ENCODE results near the gene SMPD3. TPM values are rescaled to one million over a fixed set of nuclear protein-coding genes. Genes with fewer than 3 reads are reported as not detected.

The SMPD3 gene
- total RNA-seq, 4 donors from 2014 or later: 19.0 to 353 (median 206) TPM

DNA sequence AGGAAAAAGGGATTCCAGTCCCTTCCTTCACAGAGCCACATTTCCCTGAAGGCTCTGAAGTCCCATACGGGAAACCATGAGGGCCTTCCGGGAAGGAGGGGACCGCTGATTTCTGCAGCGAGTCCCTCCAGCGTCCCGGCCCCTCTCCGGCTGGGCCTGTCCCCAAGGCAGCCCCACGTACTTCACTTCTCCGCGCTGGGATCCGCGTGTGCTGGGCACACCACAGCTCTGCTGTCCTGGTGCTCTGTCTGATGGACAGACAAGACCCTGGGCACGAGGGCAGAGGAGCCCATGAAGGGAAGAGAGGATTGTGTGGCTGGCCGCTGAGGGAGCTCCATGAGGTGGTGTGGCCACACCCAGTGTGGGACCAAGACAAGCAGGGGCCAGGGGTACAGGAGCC lies 80.4 kb downstream of the SMPD3 start:
- H3K4me1 ChIP-seq: peaks cover 0 to 27% (median 14%) of the 10 kb centered on the region in 4 donors
- H3K36me3 ChIP-seq: peaks cover 0 to 74% (median 0%) of the 10 kb centered on the region in 3 donors
- TF ChIP-seq POLR2A (IDR thresholded peaks at IDR 0.05): no peak
- TF ChIP-seq, protein P1, sequence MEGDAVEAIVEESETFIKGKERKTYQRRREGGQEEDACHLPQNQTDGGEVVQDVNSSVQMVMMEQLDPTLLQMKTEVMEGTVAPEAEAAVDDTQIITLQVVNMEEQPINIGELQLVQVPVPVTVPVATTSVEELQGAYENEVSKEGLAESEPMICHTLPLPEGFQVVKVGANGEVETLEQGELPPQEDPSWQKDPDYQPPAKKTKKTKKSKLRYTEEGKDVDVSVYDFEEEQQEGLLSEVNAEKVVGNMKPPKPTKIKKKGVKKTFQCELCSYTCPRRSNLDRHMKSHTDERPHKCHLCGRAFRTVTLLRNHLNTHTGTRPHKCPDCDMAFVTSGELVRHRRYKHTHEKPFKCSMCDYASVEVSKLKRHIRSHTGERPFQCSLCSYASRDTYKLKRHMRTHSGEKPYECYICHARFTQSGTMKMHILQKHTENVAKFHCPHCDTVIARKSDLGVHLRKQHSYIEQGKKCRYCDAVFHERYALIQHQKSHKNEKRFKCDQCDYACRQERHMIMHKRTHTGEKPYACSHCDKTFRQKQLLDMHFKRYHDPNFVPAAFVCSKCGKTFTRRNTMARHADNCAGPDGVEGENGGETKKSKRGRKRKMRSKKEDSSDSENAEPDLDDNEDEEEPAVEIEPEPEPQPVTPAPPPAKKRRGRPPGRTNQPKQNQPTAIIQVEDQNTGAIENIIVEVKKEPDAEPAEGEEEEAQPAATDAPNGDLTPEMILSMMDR (IDR thresholded peaks at IDR 0.05): no peak
- no peak for DNase-seq
- no peak overlapping the region for H3K27ac ChIP-seq
- H3K9me3 ChIP-seq: no peaks in the 10 kb centered on the region
- H3K27me3 ChIP-seq: no peaks in the 10 kb centered on the region
- H3K4me3 ChIP-seq: no peak overlapping the region

DNA sequence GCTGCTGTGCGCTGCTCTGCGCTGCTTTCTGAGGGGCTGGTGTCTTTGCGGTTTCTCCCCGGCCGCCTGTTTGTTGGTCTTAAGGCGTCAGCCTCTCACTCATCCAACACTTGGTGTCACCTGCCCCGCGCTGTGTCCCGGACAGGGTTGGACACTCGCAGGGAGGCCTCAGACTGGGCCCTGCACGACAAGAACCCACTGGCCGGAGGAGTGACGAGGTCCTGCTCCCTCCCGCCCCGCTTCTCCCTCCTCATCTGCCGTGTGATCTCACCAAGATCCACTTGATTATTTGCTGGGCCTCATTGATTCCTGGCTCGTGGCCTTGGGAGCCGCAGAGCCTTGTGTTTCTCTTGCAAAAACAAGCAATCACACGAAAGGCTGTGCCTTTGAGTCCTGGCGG lies 80.9 kb downstream of the SMPD3 start:
- Histone ChIP-seq H3K4me3 (no peak overlapping the region), H3K27me3 (no peaks in the 10 kb centered on the region), H3K9me3 (no peaks in the 10 kb centered on the region), H3K27ac (no peak overlapping the region), H3K36me3 (peaks cover 0 to 77% (median 0%) of the 10 kb centered on the region in 3 donors), H3K4me1 (peaks cover 0 to 27% (median 14%) of the 10 kb centered on the region in 4 donors)
- DNase-seq: no peak
- TF ChIP-seq POLR2A (IDR thresholded peaks at IDR 0.05): no peak
- TF ChIP-seq, protein P1 (IDR thresholded peaks at IDR 0.05): no peak

DNA sequence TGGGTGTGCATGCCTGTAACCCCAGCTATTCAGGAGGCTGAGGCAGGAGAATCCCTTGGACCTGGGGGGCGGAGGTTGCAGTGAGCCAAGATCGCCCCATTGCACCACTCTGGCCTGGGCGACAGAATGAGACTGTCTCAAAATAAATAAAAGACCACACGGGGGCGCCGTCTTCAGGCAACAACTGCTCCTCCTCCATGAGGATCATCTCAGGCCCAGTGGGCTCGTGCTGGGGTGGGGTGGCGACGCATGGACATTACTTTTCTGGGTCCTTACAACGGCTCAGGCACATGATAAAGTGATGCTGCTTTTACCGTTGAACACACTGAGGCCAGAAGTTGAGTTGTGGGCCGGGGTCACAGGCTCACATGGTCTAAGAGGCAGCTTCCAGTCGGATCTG lies 81.3 kb downstream of the SMPD3 start:
- peaks cover 0 to 27% (median 14%) of the 10 kb centered on the region in 4 donors for H3K4me1 ChIP-seq
- peak in 2 of 3 donors; percentile 52 to 77 for DNase-seq
- H3K4me3 ChIP-seq: no peak overlapping the region
- TF ChIP-seq, protein P1 (IDR thresholded peaks at IDR 0.05): peak in 5 of 6 experiments; percentile 14 to 63 (median 53)
- no peak for TF ChIP-seq POLR2A (IDR thresholded peaks at IDR 0.05)
- H3K27me3 ChIP-seq: no peaks in the 10 kb centered on the region
- no peak overlapping the region for H3K27ac ChIP-seq
- H3K9me3 ChIP-seq: no peaks in the 10 kb centered on the region
- peaks cover 0 to 74% (median 0%) of the 10 kb centered on the region in 3 donors for H3K36me3 ChIP-seq

DNA sequence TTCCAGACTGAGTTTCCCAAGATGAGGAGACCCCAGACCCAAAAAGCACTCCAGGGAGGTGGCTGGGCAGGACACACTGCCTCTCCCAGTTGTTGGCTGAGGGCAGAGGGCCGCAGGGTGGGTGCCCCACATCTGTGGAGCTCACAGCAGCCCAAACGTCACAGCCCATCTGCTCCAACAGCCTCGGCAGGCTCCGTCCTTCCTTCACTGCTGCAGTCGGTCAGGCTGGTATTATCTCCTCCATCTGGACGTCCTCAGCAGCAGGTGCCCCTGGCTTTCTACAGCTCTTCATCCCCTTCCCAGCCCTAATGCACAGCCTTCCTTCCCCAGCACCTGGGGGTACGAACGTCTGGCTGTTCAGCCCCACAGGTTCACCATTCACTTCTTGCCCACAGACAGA lies 82.2 kb downstream of the SMPD3 start:
- Histone ChIP-seq H3K36me3 (peaks cover 0 to 74% (median 0%) of the 10 kb centered on the region in 3 donors), H3K27ac (no peak overlapping the region)
- no peak for DNase-seq

DNA sequence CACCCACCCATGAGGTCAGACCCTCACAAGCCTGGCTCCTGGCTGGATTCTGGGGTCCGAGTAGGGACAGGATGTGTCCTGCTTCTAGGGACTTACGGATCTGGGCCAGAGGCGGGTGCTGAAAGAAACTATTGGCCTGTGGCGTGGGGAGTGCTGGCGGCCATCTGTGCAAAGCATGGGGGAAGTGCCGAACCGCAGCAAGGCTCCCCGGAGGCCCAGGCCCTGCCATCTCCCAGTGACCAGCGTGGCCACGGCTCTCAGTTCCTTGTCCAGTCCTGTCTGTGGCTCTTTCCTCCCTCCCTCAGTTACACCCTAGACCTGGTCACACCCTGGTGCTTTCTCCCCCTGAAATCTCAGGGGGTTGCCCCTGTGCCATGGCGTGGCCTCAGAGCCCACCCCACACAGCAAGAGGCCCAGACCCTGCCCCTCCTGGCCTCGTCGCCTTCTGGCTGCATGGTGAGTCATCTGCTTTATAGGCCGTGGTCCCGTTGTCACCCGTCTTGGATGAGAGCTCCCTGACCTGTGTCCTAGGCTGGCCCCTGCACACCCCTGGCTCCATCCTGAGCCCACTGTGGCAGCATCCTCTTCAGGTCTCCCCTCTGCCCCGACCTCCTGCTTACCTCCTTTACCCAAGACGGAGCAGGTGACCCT lies 83.0 kb downstream of the SMPD3 start:
- TF ChIP-seq POLR2A (IDR thresholded peaks at IDR 0.05): no peak
- TF ChIP-seq, protein P1 (IDR thresholded peaks at IDR 0.05): no peak
- Histone ChIP-seq H3K27me3 (no peaks in the 10 kb centered on the region), H3K9me3 (no peaks in the 10 kb centered on the region), H3K27ac (no peak overlapping the region), H3K4me3 (no peak overlapping the region), H3K36me3 (peaks cover 0 to 72% (median 0%) of the 10 kb centered on the region in 3 donors), H3K4me1 (peaks cover 0 to 27% (median 11%) of the 10 kb centered on the region in 4 donors)
- DNase-seq: peak in 2 of 3 donors; percentile 41 to 62

More for the DNA sequence above, 82.2 kb downstream of the SMPD3 start:
- no peak for TF ChIP-seq POLR2A (IDR thresholded peaks at IDR 0.05)
- Histone ChIP-seq H3K4me3 (no peak overlapping the region), H3K27me3 (no peaks in the 10 kb centered on the region), H3K4me1 (peaks cover 0 to 27% (median 14%) of the 10 kb centered on the region in 4 donors), H3K9me3 (no peaks in the 10 kb centered on the region)

GRCh38 chr16:68364561-68364998 lies 83.7 kb downstream of the SMPD3 start:
- Histone ChIP-seq H3K4me3 (no peak overlapping the region), H3K27me3 (no peaks in the 10 kb centered on the region), H3K27ac (no peak overlapping the region), H3K4me1 (peaks cover 0 to 23% (median 5%) of the 10 kb centered on the region in 4 donors), H3K9me3 (no peaks in the 10 kb centered on the region), H3K36me3 (peaks cover 0 to 69% (median 0%) of the 10 kb centered on the region in 3 donors)
- no peak for DNase-seq
- no peak for TF ChIP-seq POLR2A (IDR thresholded peaks at IDR 0.05)
- TF ChIP-seq, protein P1 (IDR thresholded peaks at IDR 0.05): no peak
